AG09309 (cell line): ENCODE data around the gene GRID2.

Experiments used
- DNase-seq: peaks from one replicate; pipeline ENCODE4 v3.0.0-alpha.2; 2010; ENCODE audit warnings: low read depth
- H3K4me3 ChIP-seq: 2 replicates; pipeline ENCODE4 v1.5.1; 2011; ENCODE audit warnings: mild to moderate bottlenecking, low read depth, low read length, moderate library complexity; ENCODE audit not compliant: control insufficient read depth
- TF ChIP-seq, protein P1 (sequence below): IDR thresholded peaks from 2 replicates; pipeline ENCODE4 v1.5.1; 2011; ENCODE audit warnings: mild to moderate bottlenecking, low read depth, low read length, inconsistent platforms; ENCODE audit not compliant: insufficient read depth, control insufficient read depth; ENCODE audit errors: missing control alignments

GRID2 gene

DNA sequence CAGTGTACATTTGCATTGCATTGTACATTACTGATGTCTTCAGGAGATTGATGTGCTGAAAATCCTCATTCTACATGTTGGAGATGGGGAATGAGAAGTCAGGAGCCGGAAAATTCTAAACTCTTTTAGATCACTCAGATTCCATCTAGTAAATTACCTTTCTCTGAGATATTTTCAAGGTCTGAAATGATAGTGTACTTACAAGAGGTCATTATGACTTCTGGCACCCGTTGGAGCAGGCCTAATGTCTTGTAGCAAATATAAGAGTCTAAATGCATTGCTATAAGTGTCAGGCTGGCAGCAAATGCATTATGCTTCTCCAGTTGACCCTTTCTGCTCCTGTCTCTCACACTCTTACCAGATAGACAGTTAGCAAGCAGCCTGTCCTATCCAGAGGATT is 692.8 kb downstream of the GRID2 start:
- DNase-seq, result no peak
- H3K4me3 ChIP-seq, result no peak overlapping the region
- TF ChIP-seq, protein P1, sequence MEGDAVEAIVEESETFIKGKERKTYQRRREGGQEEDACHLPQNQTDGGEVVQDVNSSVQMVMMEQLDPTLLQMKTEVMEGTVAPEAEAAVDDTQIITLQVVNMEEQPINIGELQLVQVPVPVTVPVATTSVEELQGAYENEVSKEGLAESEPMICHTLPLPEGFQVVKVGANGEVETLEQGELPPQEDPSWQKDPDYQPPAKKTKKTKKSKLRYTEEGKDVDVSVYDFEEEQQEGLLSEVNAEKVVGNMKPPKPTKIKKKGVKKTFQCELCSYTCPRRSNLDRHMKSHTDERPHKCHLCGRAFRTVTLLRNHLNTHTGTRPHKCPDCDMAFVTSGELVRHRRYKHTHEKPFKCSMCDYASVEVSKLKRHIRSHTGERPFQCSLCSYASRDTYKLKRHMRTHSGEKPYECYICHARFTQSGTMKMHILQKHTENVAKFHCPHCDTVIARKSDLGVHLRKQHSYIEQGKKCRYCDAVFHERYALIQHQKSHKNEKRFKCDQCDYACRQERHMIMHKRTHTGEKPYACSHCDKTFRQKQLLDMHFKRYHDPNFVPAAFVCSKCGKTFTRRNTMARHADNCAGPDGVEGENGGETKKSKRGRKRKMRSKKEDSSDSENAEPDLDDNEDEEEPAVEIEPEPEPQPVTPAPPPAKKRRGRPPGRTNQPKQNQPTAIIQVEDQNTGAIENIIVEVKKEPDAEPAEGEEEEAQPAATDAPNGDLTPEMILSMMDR, result no peak

DNA sequence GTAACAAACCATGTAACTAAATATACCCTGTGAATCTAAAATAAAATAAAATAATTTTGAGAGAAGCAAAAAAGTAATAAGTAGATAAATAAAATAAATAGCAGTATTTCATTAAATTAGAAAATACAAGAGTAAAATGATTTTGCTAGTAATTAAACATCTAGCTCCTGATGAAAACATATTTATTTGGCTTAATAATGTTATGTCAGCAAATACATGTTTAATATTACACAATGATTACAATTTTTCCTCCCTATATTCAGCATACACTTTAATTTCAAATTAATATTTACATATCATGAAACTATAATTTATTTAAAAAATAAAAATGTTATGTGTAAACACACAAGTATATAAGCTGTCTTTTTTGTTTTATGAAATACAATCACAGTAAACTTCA is 697.1 kb downstream of the GRID2 start:
- TF ChIP-seq, protein P1, result no peak

DNA sequence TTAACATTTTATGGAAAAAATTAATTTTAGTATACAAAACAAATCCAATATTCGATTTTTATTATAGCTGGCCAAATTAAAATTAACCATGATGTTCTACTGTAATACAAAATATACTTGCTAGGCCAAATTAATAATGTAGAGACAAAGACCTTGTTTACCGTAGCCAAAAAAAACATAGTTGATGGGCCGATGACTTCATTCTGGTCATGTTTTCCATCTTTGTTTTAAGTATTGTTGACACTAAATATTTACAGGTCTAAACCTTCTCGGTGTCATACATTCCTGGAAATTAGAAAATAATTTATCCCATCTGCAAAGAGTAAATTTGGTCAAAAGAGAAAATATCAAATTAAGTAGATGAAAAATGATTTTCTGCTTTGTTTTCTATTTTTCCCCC is 698.5 kb downstream of the GRID2 start:
- no peak for DNase-seq
- TF ChIP-seq, protein P1, result no peak
- H3K4me3 ChIP-seq, result no peak overlapping the region

More for the DNA sequence above, 697.1 kb downstream of the GRID2 start:
- no peak overlapping the region for H3K4me3 ChIP-seq
- DNase-seq, result no peak

DNA sequence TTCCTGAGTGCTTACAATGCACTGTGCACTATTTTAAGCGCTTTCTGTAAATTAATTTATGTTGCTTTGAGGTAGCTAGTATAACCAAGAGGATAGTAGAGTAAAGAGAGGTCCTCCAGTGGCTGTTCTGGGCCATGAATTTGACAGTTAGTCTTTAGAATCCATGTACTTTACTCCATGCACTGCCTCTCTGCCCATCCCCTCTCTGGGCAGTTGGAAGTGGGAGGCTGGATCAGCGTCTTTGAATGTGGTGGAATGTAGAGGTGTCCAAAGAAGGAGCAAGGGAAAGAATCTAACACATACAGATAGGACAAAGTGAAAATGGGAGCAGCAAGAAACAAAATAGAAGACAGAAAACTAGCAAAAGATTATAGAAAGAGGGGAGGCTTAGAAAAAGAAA is 712.6 kb downstream of the GRID2 start:
- TF ChIP-seq, protein P1, result no peak
- no peak overlapping the region for H3K4me3 ChIP-seq
- DNase-seq, result no peak

DNA sequence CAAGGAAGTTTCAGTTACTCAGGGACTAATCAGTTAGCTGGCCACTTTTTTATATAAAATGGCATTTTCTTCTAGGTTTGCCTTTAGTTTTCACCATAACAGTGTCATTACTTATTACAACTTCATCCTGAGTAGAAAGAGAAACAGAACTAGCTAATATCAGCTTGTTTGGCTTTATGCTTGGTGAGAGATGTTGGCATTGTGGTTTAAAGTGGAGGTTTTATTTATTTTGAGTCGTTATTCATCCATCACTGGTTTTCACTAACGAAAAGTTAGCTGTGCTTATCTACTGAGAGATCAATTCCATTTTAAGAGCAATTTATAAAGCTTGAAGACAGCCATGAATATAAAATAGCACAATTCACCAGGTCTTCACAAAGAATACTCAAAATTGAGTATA is 714.5 kb downstream of the GRID2 start:
- no peak for DNase-seq
- TF ChIP-seq, protein P1, result no peak
- no peak overlapping the region for H3K4me3 ChIP-seq

DNA sequence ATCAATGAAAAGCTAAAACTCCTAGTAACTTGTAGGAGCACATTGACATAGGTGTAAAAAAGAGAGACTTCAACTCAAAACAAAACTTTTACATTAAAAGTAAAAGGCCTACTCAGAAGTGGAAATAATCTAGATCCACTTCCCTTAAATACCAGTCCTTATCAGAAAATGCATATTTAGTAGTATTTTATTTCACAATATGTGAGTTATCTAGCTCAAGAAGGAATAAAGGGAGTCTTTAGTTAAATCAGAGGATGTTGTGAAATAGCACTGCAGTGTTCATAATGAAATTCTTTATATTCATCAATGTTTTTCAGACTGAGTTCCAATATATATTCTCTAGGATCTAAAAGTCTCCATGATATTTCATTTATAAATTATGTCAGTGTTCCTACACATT is 715.0 kb downstream of the GRID2 start:
- TF ChIP-seq, protein P1, result no peak
- DNase-seq, result no peak
- H3K4me3 ChIP-seq, result no peak overlapping the region

DNA sequence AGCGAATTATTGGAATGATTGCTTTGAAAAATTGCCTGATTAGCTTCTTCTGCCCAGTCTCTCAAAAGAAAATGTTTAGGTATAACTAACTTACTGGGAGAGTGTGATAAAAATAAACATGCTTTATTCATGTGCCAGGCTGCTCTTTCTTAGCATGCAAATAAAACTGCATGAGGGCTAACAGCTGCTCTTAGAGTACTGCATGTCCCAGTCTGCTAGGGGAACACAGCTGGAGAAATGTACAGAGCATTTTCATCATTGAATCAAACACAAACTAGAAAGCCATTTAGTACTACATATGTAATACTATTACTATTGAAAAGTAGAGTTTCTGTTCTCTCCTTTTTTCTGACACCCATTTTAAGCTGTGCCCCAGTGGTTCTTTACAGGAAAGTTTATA is 726.0 kb downstream of the GRID2 start:
- H3K4me3 ChIP-seq, result no peak overlapping the region
- TF ChIP-seq, protein P1, result no peak
- DNase-seq, result no peak
